ENCODE data around the gene P3H1.

- TF ChIP-seq CTCF (IDR thresholded peaks at IDR 0.05) = peak; percentile 53
- TF ChIP-seq EZH2 (IDR thresholded peaks at IDR 0.05; ENCODE audit: borderline replicate concordance, insufficient read depth, low read depth, low read length, poor library complexity, severe bottlenecking) = no peak
Measured at GRCh38 chr1:42765832-42766740, 742 bp downstream of the P3H1 start.

All from B cell (primary cell).